Endothelial cell (in vitro differentiated cells): ENCODE data around the gene ZNF143. TPM values are rescaled to one million over a fixed set of nuclear protein-coding genes. Genes with fewer than 3 reads are reported as not detected.
"Not testable (repeated sequence)": the region's sequence is repeated elsewhere in the genome, so short reads cannot be mapped to it uniquely, and the experiment has no call there.

Source experiments
- DNase-seq: peaks from one replicate; pipeline ENCODE4 v3.0.0; 2021; ENCODE audit warnings: low spot score
- H3K27ac Mint-ChIP-seq: one replicate; pipeline ENCODE4 v1.8.0; 2021; ENCODE audit warnings: mixed read lengths, inconsistent platforms; ENCODE audit not compliant: unreplicated experiment
- H3K27me3 Mint-ChIP-seq: one replicate; pipeline ENCODE4 v1.8.0; 2021; ENCODE audit warnings: mild to moderate bottlenecking, moderate library complexity, mixed read lengths, inconsistent platforms; ENCODE audit not compliant: unreplicated experiment
- H3K36me3 Mint-ChIP-seq: one replicate; pipeline ENCODE4 v1.8.0; 2021; ENCODE audit warnings: mild to moderate bottlenecking, low read depth, mixed read lengths, inconsistent platforms; ENCODE audit not compliant: unreplicated experiment
- H3K4me1 Mint-ChIP-seq: one replicate; pipeline ENCODE4 v1.8.0; 2021; ENCODE audit warnings: mild to moderate bottlenecking, mixed read lengths, inconsistent platforms; ENCODE audit not compliant: unreplicated experiment
- H3K4me3 Mint-ChIP-seq: one replicate; pipeline ENCODE4 v1.8.0; 2021; ENCODE audit warnings: mild to moderate bottlenecking, mixed read lengths, inconsistent platforms; ENCODE audit not compliant: unreplicated experiment
- H3K9me3 Mint-ChIP-seq: one replicate; pipeline ENCODE4 v1.8.0; 2021; ENCODE audit warnings: mixed read lengths, inconsistent platforms; ENCODE audit not compliant: unreplicated experiment
- CTCF ChIP-seq: fragments of 200-600 bp; sonication (generic); IDR thresholded peaks from one replicate; pipeline ENCODE4 v1.5.0; 2021; ENCODE audit warnings: antibody characterized with exemption; ENCODE audit not compliant: unreplicated experiment
- long read RNA-seq: library from polyadenylated mRNA; unstranded; transcript quantifications from one replicate; pipeline ENCODE4 v2.0.0, GENCODE V29; 2020; ENCODE audit not compliant: unreplicated experiment
- total RNA-seq: library from RNA; stranded (reverse); fragmentation: NEBNext Ultra II Directional; extraction: Animal tissue kit (Norgen Biotek cat#: 25700); gene quantifications from one replicate; pipeline ENCODE4 v1.2.1, GENCODE V29; 2021; ENCODE audit not compliant: unreplicated experiment

The ZNF143 gene
- 27.2 TPM for total RNA-seq
- long read RNA-seq, partial matches to known transcripts, result 0 of 6 reads
- long read RNA-seq, other reads (novel, unspliced or antisense), result 1 of 6 reads

- peak within 1 kb of the TSS; percentile 99 for H3K27ac Mint-ChIP-seq
- peaks cover 16% of the 10 kb centered on the region for H3K4me1 Mint-ChIP-seq
- H3K36me3 Mint-ChIP-seq, result peaks cover 3% of the 10 kb centered on the region
- no peak for TF ChIP-seq CTCF
- H3K27me3 Mint-ChIP-seq, result peaks cover 8% of the 10 kb centered on the region
- peak; percentile 98 for DNase-seq
- H3K9me3 Mint-ChIP-seq, result no peaks in the 10 kb centered on the region
- peak within 1 kb of the TSS; percentile 99 for H3K4me3 Mint-ChIP-seq
Observed at GRCh38 chr11:9460322-9461062, at the start of gene ZNF143. Gene ZNF143 (plus strand): TSS chr11:9461012. CDS start chr11:9471309, 10,297 bp downstream.

- H3K4me3 Mint-ChIP-seq, result no peak overlapping the region
- TF ChIP-seq CTCF, result no peak
- H3K9me3 Mint-ChIP-seq, result no peaks in the 10 kb centered on the region
- peaks cover 11% of the 10 kb centered on the region for H3K36me3 Mint-ChIP-seq
- H3K27ac Mint-ChIP-seq, result no peak overlapping the region
- H3K4me1 Mint-ChIP-seq, result no peaks in the 10 kb centered on the region
- no peaks in the 10 kb centered on the region for H3K27me3 Mint-ChIP-seq
- no peak for DNase-seq
Observed at GRCh38 chr11:9428706-9429105, 32.1 kb upstream of the ZNF143 start.

- H3K36me3 Mint-ChIP-seq, result peaks cover 34% of the 10 kb centered on the region
- no peak overlapping the region for H3K27ac Mint-ChIP-seq
- no peaks in the 10 kb centered on the region for H3K4me1 Mint-ChIP-seq
- H3K4me3 Mint-ChIP-seq, result no peak overlapping the region
- H3K9me3 Mint-ChIP-seq, result no peaks in the 10 kb centered on the region
- DNase-seq, result no peak
- TF ChIP-seq CTCF, result no peak
- no peaks in the 10 kb centered on the region for H3K27me3 Mint-ChIP-seq
Observed at GRCh38 chr11:9438611-9439010, 22.2 kb upstream of the ZNF143 start.

GRCh38 chr11:9446230-9446629 lies 14.6 kb upstream of the ZNF143 start:
- Mint-ChIP-seq H3K27me3 (peaks cover 1% of the 10 kb centered on the region), H3K4me3 (peak overlapping the region; percentile 62), H3K4me1 (no peaks in the 10 kb centered on the region), H3K36me3 (peaks cover 12% of the 10 kb centered on the region), H3K27ac (no peak overlapping the region), H3K9me3 (no peaks in the 10 kb centered on the region)
- no peak for TF ChIP-seq CTCF
- no peak for DNase-seq

GRCh38 chr11:9448576-9449352 lies 12.0 kb upstream of the ZNF143 start:
- H3K36me3 Mint-ChIP-seq, result peaks cover 6% of the 10 kb centered on the region
- TF ChIP-seq CTCF, result no peak
- no peak overlapping the region for H3K4me3 Mint-ChIP-seq
- no peaks in the 10 kb centered on the region for H3K9me3 Mint-ChIP-seq
- H3K27me3 Mint-ChIP-seq, result peaks cover 5% of the 10 kb centered on the region
- H3K4me1 Mint-ChIP-seq, result no peaks in the 10 kb centered on the region
- no peak for DNase-seq
- H3K27ac Mint-ChIP-seq, result no peak overlapping the region

GRCh38 chr11:9452023-9452422 lies 8.8 kb upstream of the ZNF143 start:
- H3K9me3 Mint-ChIP-seq, H3K27ac Mint-ChIP-seq, H3K36me3 Mint-ChIP-seq, H3K4me1 Mint-ChIP-seq, H3K27me3 Mint-ChIP-seq: not testable (repeated sequence)
- peak overlapping the region; percentile 32 for H3K4me3 Mint-ChIP-seq
- DNase-seq, result peak; percentile 11
